22Rv1 (cell line): ENCODE data around the gene REEP5.

Experiments used
- H3K27ac ChIP-seq: fragments of 450-650 bp; 2 replicates; pipeline ENCODE4 v1.5.1; 2017
- ZFX ChIP-seq: fragments of 450-650 bp; IDR thresholded peaks from 2 replicates; pipeline ENCODE4 v1.6.1; 2017; ENCODE audit warnings: antibody characterized with exemption, borderline replicate concordance
- TF ChIP-seq, protein P1 (sequence below): fragments of 450-650 bp; IDR thresholded peaks from 2 replicates; pipeline ENCODE4 v1.5.1; 2017; ENCODE audit warnings: mild to moderate bottlenecking

REEP5 gene

GRCh38 chr5:112883192-112883591 is 38.8 kb downstream of the REEP5 start:
- no peak overlapping the region for H3K27ac ChIP-seq

DNA sequence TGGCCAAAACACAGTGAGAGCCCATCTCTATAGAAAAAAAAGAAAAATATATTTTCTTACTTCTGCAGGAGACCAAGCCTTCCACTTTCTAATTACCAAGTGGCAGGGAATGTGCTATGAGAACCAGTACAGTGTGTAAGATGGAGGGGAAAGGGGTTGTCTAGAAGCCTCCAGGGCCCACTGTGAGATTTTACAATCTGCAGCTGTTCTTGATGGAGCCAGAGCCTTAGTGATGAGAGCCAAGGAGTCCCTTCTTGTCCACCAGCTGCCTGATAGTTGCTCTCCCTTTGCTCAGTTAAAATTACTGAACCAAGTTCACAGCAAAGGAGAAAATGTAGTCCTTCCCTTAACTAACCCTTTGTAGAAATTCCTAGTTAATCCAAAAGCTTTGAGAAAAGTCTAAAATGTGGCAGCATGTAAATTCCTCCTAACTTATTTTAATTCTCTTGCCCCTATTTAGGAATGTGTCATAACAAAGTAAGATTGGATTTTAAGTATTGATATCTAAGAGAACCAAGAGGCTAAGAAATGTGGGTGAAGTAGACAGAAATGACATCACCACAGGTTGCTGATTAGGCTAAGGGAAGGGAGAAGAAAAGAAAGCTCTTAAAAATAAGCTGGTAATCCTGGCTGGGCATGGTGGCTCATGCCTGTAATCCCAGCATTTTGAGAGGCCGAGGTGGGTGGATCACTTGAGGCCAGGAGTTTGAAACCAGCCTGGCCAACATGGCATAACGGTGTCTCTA is 41.6 kb downstream of the REEP5 start:
- H3K27ac ChIP-seq: no peak overlapping the region
- no peak for TF ChIP-seq ZFX
- TF ChIP-seq, protein P1, sequence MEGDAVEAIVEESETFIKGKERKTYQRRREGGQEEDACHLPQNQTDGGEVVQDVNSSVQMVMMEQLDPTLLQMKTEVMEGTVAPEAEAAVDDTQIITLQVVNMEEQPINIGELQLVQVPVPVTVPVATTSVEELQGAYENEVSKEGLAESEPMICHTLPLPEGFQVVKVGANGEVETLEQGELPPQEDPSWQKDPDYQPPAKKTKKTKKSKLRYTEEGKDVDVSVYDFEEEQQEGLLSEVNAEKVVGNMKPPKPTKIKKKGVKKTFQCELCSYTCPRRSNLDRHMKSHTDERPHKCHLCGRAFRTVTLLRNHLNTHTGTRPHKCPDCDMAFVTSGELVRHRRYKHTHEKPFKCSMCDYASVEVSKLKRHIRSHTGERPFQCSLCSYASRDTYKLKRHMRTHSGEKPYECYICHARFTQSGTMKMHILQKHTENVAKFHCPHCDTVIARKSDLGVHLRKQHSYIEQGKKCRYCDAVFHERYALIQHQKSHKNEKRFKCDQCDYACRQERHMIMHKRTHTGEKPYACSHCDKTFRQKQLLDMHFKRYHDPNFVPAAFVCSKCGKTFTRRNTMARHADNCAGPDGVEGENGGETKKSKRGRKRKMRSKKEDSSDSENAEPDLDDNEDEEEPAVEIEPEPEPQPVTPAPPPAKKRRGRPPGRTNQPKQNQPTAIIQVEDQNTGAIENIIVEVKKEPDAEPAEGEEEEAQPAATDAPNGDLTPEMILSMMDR: no peak

More at GRCh38 chr5:112883192-112883591, 38.8 kb downstream of the REEP5 start:
- TF ChIP-seq ZFX: no peak
- TF ChIP-seq, protein P1: no peak

- H3K27ac ChIP-seq: no peak overlapping the region
These were observed 43.3 kb downstream of the REEP5 start for GRCh38 chr5:112878760-112879159.

GRCh38 chr5:112878101-112878500 is 43.9 kb downstream of the REEP5 start:
- TF ChIP-seq, protein P1: no peak
- TF ChIP-seq ZFX: no peak
- H3K27ac ChIP-seq: no peak overlapping the region

More at GRCh38 chr5:112878760-112879159, 43.3 kb downstream of the REEP5 start:
- TF ChIP-seq, protein P1: no peak
- no peak for TF ChIP-seq ZFX

GRCh38 chr5:112876362-112876761 is 45.7 kb downstream of the REEP5 start:
- H3K27ac ChIP-seq: 0 out of 2 replicates have a peak overlapping the region, but pooled peaks have one; percentile 8

DNA sequence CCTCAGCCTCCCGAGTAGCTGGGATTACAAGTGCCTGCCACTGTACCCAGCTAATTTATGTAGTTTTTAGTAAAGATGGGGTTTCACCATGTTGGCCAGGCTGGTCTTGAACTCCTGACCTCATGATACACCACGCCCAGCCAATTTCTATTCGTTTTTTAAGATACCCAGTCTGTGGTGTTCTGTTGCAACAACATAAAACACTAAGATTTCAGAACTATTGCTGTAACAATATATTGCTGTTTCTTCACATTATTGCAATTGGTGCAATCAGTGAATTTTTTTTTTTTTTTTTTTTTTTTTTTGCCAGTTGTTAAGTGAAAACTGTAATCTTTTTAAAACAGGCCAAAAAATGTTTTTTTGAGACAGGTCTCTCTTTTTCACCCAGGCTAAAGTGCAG is 51.1 kb downstream of the REEP5 start:
- H3K27ac ChIP-seq: no peak overlapping the region
- no peak for TF ChIP-seq ZFX
- TF ChIP-seq, protein P1: no peak

More at GRCh38 chr5:112876362-112876761, 45.7 kb downstream of the REEP5 start:
- TF ChIP-seq, protein P1: no peak
- TF ChIP-seq ZFX: no peak

DNA sequence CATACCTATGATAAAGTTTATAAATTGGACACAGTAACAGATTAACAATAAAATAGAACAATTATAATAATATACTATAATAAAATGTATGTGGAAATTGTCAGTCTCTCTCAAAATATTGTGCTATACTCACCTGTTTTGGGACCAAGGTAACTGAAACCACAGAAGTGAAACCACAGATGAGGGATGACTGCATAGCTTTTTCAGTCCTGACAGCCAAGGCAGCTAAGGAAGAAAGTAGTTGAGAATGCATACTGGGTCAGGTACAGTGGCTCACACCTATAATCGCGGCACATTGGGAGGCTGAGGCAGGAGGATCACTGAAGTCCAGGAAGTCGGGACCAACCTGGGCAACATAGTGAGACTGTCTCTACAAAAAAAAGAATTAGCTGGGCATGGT is 52.1 kb downstream of the REEP5 start:
- H3K27ac ChIP-seq: no peak overlapping the region
- TF ChIP-seq, protein P1: no peak
- no peak for TF ChIP-seq ZFX
